Stimulated activated CD4-positive, alpha-beta T cell treated with anti-CD3 and anti-CD28 coated beads, Interleukin-2, amount 100 ng/mL, for 4 hours (primary cell): ENCODE measurements around the gene NARF.
"Not testable (repeated sequence)": the region's sequence is repeated elsewhere in the genome, so short reads cannot be mapped to it uniquely, and the experiment has no call there.

ENCODE experiments used
- DNase-seq: peaks from one replicate; pipeline ENCODE4 v3.0.0-alpha.2; 2020; ENCODE audit warnings: low read depth

The NARF gene

GRCh38 chr17:82503094-82503727 is 44.7 kb downstream of the NARF start:
- DNase-seq: no peak

DNA sequence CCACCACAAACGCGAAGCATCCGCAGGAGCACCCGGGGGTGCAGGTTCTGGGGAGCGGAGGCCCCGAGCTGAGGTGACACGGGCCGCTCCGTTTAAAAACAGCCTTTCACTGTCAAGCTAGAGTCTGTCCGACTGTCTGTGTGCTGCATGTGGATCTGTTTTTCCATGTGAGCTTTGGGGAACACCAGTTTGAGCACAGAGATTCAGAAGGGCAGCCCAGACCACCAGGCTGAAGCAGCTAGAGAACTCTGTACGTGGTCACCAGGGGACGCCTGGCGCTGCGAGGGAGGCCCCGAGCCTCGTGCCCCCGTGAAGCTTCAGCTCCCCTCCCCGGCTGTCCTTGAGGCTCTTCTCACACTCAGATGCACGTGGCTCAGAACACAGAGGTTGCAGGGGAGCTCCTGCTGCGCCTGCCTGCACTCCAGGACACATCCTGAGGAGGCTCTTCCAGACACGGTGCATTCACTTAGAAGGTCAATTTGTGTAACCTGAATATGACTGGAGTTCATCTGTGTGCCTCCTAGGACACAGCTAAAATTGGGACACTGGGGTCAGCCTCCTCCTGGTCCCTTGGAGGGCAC is 45.3 kb downstream of the NARF start:
- no peak for DNase-seq

GRCh38 chr17:82505296-82505695 is 46.8 kb downstream of the NARF start:
- no peak for DNase-seq

- not testable (repeated sequence) for DNase-seq
Observed at GRCh38 chr17:82506402-82506801, 47.9 kb downstream of the NARF start.

DNA sequence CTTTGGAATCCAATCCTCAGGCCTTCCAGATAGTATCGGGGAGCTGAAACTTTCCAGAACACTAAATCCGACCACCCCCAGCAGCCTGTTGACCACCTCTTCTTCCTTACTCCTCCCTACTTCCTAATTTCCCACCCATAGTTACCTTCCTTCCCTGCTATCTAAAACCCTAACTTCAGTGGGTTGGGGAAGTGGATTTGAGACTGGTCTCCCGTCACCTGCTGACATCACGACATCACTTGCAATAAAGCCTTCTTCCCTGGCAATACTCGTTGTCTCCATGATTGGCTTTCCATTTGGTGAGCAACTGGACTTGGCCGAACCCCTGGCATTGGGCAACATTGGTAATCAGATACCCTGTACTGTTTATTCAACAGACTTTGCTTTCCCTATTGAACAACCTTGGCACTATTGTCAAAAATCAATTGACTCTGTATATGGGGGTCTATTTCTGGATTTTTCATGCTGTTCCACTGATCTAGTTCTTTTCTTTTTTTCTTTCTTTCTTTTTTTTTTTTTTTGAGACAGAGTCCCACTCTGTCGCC is 49.2 kb downstream of the NARF start:
- no peak for DNase-seq

GRCh38 chr17:82511642-82512041 is 53.1 kb downstream of the NARF start:
- not testable (repeated sequence) for DNase-seq

- not testable (repeated sequence) for DNase-seq
Observed at GRCh38 chr17:82513864-82514263, 55.3 kb downstream of the NARF start.

- no peak for DNase-seq
Observed at GRCh38 chr17:82517230-82517865, 58.8 kb downstream of the NARF start.

- DNase-seq: peak; percentile 90
Observed at GRCh38 chr17:82518826-82519810, 60.6 kb downstream of the NARF start, which contains the start of gene FOXK2. Gene FOXK2 (plus strand): TSS chr17:82519732. CDS start chr17:82519889, 157 bp downstream.

DNA sequence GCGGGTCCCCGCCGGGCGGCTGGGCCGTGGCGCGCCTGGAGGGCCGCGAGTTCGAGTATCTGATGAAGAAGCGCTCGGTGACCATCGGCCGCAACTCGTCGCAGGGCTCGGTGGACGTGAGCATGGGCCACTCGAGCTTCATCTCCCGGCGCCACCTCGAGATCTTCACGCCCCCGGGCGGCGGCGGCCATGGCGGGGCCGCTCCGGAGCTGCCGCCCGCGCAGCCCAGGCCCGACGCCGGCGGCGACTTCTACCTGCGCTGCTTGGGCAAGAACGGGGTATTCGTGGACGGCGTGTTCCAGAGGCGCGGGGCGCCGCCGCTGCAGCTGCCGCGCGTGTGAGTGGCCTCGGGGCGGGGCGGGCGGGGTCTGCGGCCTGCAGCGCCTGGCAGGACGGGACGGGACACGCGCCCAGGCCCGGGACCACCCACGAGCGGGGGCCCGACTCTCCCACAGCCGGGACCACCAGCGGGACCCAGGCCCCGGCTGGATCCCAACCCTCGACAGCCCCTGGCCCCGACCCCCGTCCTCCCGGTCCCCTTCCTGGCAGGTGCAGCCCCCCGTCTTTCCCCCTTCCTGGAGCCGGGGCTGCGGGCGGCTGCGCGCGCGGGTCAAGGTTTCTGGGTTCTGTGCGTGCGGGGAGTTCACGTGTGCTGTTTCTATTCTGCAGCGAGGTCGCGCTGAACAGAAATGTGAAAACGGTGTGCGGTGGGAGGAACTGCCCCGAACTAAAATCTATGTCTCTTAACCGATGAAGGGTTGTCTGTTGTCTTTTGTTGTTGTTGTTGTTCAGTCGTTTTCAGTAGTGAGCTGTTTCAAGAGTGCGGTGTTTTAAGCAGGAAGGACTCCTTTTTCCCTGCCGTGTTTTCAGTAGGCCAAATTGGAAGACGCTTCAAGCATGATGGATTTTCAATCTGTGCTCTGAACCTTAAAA is 61.7 kb downstream of the NARF start:
- no peak for DNase-seq

DNA sequence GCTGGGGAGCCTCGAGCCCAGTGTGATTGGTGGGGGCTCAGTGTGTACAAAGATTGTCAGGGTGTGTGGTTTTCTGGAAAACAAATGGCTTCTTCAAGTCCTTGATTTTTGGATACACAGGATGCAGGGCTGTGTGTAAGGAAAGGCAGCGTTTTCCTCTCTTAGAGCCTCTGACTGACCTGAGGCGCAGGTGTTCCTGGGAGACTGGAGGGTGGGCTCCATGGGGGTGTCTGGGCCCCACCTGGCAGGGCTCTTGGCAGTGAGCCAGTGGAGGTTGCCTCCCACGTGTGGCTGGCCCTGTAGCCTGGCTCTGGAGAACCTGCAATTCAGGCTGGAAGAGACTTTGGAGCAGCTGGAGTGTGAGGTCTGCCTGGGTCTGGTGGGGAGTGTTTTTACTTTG is 66.0 kb downstream of the NARF start:
- DNase-seq: no peak

- DNase-seq: no peak
Observed at GRCh38 chr17:82525712-82526111, 67.2 kb downstream of the NARF start.

DNA sequence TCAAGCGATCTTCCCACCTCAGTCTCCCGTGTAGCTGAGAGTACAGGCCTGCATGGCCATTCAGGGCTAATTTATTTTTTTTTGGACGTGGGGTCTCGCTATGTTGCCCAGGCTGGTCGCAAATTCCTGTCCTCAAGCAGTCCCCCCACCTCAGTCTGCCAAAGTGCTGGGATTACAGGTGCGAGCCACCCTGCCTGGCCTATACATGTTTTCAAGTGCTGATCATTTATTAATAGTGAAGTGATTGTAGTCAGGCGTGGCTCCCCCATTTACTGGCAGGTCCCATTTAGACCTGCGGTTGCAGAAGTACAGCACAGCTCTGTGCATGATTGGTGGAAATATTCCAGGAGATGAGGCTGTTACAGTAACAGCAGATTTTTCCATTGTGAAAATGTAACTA is 69.4 kb downstream of the NARF start:
- DNase-seq: no peak

GRCh38 chr17:82528484-82529265 is 70.1 kb downstream of the NARF start:
- no peak for DNase-seq

DNA sequence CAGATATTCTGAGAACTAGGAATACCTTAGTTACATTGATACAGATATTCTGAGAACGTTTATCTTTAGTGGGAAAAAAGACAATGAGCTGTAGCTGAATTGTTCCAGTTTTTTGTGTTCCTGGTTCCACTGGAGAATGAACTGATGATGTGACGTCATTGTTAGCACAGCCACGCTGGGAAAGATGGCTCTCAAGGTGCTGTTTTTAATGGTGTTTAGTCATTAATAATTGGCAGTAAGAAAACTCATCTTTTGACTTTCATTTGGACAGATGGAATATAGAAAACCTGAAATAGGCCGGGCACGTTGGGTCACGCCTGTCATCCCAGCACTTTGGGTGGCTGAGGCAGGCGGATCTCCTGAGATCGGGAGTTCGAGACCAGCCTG is 71.4 kb downstream of the NARF start:
- DNase-seq: no peak

- no peak for DNase-seq
Observed at GRCh38 chr17:82531431-82531881, 72.9 kb downstream of the NARF start.

GRCh38 chr17:82534401-82534812 is 75.9 kb downstream of the NARF start:
- DNase-seq: no peak

- no peak for DNase-seq
Observed at GRCh38 chr17:82536512-82537201, 78.1 kb downstream of the NARF start.

- not testable (repeated sequence) for DNase-seq
Observed at GRCh38 chr17:82537228-82537627, 78.7 kb downstream of the NARF start.
